ENCODE data around the gene GMPPA. TPM values are rescaled to one million over a fixed set of nuclear protein-coding genes. Genes with fewer than 3 reads are reported as not detected.

Gene GMPPA
- total RNA-seq, 1 donor from 2014 or later, result 42.5 TPM

GRCh38 chr2:219490186-219490585 lies 8.5 kb upstream of the GMPPA start:
- Mint-ChIP-seq H3K27me3 (ENCODE audit: unreplicated experiment) (no peaks in the 10 kb centered on the region), H3K9me3 (ENCODE audit: unreplicated experiment) (no peaks in the 10 kb centered on the region), H3K4me1 (ENCODE audit: unreplicated experiment) (no peaks in the 10 kb centered on the region), H3K4me3 (ENCODE audit: unreplicated experiment) (no peak overlapping the region), H3K27ac (ENCODE audit: unreplicated experiment) (no peak overlapping the region), H3K36me3 (ENCODE audit: unreplicated experiment) (no peaks in the 10 kb centered on the region)
- no peak for TF ChIP-seq CTCF (IDR thresholded peaks at IDR 0.05)
- DNase-seq (ENCODE audit: extremely low spot score, unreplicated experiment), result no peak

- no peak for TF ChIP-seq CTCF (IDR thresholded peaks at IDR 0.05)
- no peaks in the 10 kb centered on the region for H3K4me1 Mint-ChIP-seq (ENCODE audit: unreplicated experiment)
- no peaks in the 10 kb centered on the region for H3K9me3 Mint-ChIP-seq (ENCODE audit: unreplicated experiment)
- no peak for DNase-seq (ENCODE audit: extremely low spot score, unreplicated experiment)
- H3K4me3 Mint-ChIP-seq (ENCODE audit: unreplicated experiment), result no peak overlapping the region
- H3K27ac Mint-ChIP-seq (ENCODE audit: unreplicated experiment), result no peak overlapping the region
- no peaks in the 10 kb centered on the region for H3K27me3 Mint-ChIP-seq (ENCODE audit: unreplicated experiment)
- no peaks in the 10 kb centered on the region for H3K36me3 Mint-ChIP-seq (ENCODE audit: unreplicated experiment)
These were observed 8.0 kb upstream of the GMPPA start for GRCh38 chr2:219490600-219491130.

GRCh38 chr2:219491278-219491963 lies 7.3 kb upstream of the GMPPA start:
- H3K4me1 Mint-ChIP-seq (ENCODE audit: unreplicated experiment), result no peaks in the 10 kb centered on the region
- DNase-seq (ENCODE audit: extremely low spot score, unreplicated experiment), result no peak
- H3K27ac Mint-ChIP-seq (ENCODE audit: unreplicated experiment), result no peak overlapping the region
- H3K36me3 Mint-ChIP-seq (ENCODE audit: unreplicated experiment), result no peaks in the 10 kb centered on the region
- TF ChIP-seq CTCF (IDR thresholded peaks at IDR 0.05), result no peak
- H3K27me3 Mint-ChIP-seq (ENCODE audit: unreplicated experiment), result no peaks in the 10 kb centered on the region
- H3K9me3 Mint-ChIP-seq (ENCODE audit: unreplicated experiment), result no peaks in the 10 kb centered on the region
- H3K4me3 Mint-ChIP-seq (ENCODE audit: unreplicated experiment), result no peak overlapping the region

- no peak for TF ChIP-seq CTCF (IDR thresholded peaks at IDR 0.05)
- no peaks in the 10 kb centered on the region for H3K27me3 Mint-ChIP-seq (ENCODE audit: unreplicated experiment)
- H3K9me3 Mint-ChIP-seq (ENCODE audit: unreplicated experiment), result no peaks in the 10 kb centered on the region
- no peak for DNase-seq (ENCODE audit: extremely low spot score, unreplicated experiment)
- H3K4me3 Mint-ChIP-seq (ENCODE audit: unreplicated experiment), result no peak overlapping the region
- no peaks in the 10 kb centered on the region for H3K36me3 Mint-ChIP-seq (ENCODE audit: unreplicated experiment)
- peaks cover 1% of the 10 kb centered on the region for H3K4me1 Mint-ChIP-seq (ENCODE audit: unreplicated experiment)
- H3K27ac Mint-ChIP-seq (ENCODE audit: unreplicated experiment), result no peak overlapping the region
These were observed 6.1 kb upstream of the GMPPA start for GRCh38 chr2:219492575-219492974.

- Mint-ChIP-seq H3K36me3 (ENCODE audit: unreplicated experiment) (no peaks in the 10 kb centered on the region), H3K27me3 (ENCODE audit: unreplicated experiment) (no peaks in the 10 kb centered on the region), H3K4me3 (ENCODE audit: unreplicated experiment) (no peak overlapping the region), H3K9me3 (ENCODE audit: unreplicated experiment) (no peaks in the 10 kb centered on the region), H3K27ac (ENCODE audit: unreplicated experiment) (no peak overlapping the region), H3K4me1 (ENCODE audit: unreplicated experiment) (peaks cover 3% of the 10 kb centered on the region)
- DNase-seq (ENCODE audit: extremely low spot score, unreplicated experiment), result no peak
- no peak for TF ChIP-seq CTCF (IDR thresholded peaks at IDR 0.05)
These were observed 5.6 kb upstream of the GMPPA start for GRCh38 chr2:219493086-219493485.

Measured in osteocyte (in vitro differentiated cells).